Astrocyte (in vitro differentiated cells and primary cell): ENCODE results near the gene OSGEP. TPM values are rescaled to one million over a fixed set of nuclear protein-coding genes. Genes with fewer than 3 reads are reported as not detected.
A peak's percentile ranks its signal among the peaks of the same experiment; 100 is the strongest.

ENCODE experiments used
- DNase-seq: peaks from one replicate; pipeline ENCODE4 v3.0.0-alpha.2; 2010; ENCODE audit warnings: low read depth
- FAIRE-seq: peaks from 2 replicates; lab custom pipeline; 2011; peaks lifted over from hg19 to GRCh38; lab: Jason Lieb, UNC
- H2AFZ ChIP-seq: 2 replicates; pipeline ENCODE4 v1.6.0; 2012; ENCODE audit warnings: low read depth, low read length, inconsistent platforms
- H3K27ac ChIP-seq: 2 replicates; pipeline ENCODE4 v1.5.1; 2011; ENCODE audit warnings: low read depth, low read length, inconsistent platforms
- H3K27me3 ChIP-seq: 2 replicates; pipeline ENCODE4 v1.6.0; 2011; ENCODE audit warnings: low read length, inconsistent platforms; ENCODE audit not compliant: insufficient read depth
- H3K36me3 ChIP-seq: 2 replicates; pipeline ENCODE4 v1.5.1; 2011; ENCODE audit warnings: low read length, inconsistent platforms; ENCODE audit not compliant: insufficient read depth
- H3K4me1 ChIP-seq: 2 replicates; pipeline ENCODE4 v1.5.1; 2011; ENCODE audit warnings: low read length, inconsistent platforms; ENCODE audit not compliant: insufficient read depth
- H3K4me2 ChIP-seq: 2 replicates; pipeline ENCODE4 v1.6.0; 2012; ENCODE audit warnings: low read length, inconsistent platforms
- H3K4me3 ChIP-seq: 2 replicates; pipeline ENCODE4 v1.5.1; 2011; ENCODE audit warnings: low read depth, mild to moderate bottlenecking, low read length, inconsistent platforms; ENCODE audit not compliant: insufficient read depth
- H3K79me2 ChIP-seq: 2 replicates; pipeline ENCODE4 v1.6.0; 2012; ENCODE audit warnings: mild to moderate bottlenecking, low read length, inconsistent platforms; ENCODE audit not compliant: insufficient read depth
- H3K9ac ChIP-seq: 2 replicates; pipeline ENCODE4 v1.6.0; 2012; ENCODE audit warnings: mild to moderate bottlenecking, low read length, inconsistent platforms
- H3K9me3 ChIP-seq: 2 replicates; pipeline ENCODE4 v1.5.1; 2012; ENCODE audit warnings: low read depth, mild to moderate bottlenecking, low read length, inconsistent platforms; ENCODE audit not compliant: insufficient read depth
- H4K20me1 ChIP-seq: 2 replicates; pipeline ENCODE4 v1.6.0; 2012; ENCODE audit warnings: low read length, inconsistent platforms; ENCODE audit not compliant: insufficient read depth
- H3K27ac Mint-ChIP-seq: one replicate; pipeline ENCODE4 v1.8.0; 2021; ENCODE audit warnings: mild to moderate bottlenecking, mixed read lengths; ENCODE audit not compliant: unreplicated experiment
- H3K27me3 Mint-ChIP-seq: one replicate; pipeline ENCODE4 v1.8.0; 2021; ENCODE audit warnings: low read depth, mixed read lengths; ENCODE audit not compliant: unreplicated experiment
- H3K36me3 Mint-ChIP-seq: one replicate; pipeline ENCODE4 v1.8.0; 2021; ENCODE audit warnings: low read depth, mixed read lengths; ENCODE audit not compliant: unreplicated experiment
- H3K4me1 Mint-ChIP-seq: one replicate; pipeline ENCODE4 v1.8.0; 2021; ENCODE audit warnings: low read depth, mixed read lengths; ENCODE audit not compliant: unreplicated experiment
- H3K4me3 Mint-ChIP-seq: one replicate; pipeline ENCODE4 v1.8.0; 2021; ENCODE audit warnings: mild to moderate bottlenecking, moderate library complexity, mixed read lengths; ENCODE audit not compliant: unreplicated experiment
- H3K9me3 Mint-ChIP-seq: one replicate; pipeline ENCODE4 v1.8.0; 2021; ENCODE audit warnings: mild to moderate bottlenecking, mixed read lengths; ENCODE audit not compliant: unreplicated experiment
- EZH2 ChIP-seq: IDR thresholded peaks from 2 replicates; pipeline ENCODE4 v1.6.1; 2012; ENCODE audit warnings: mild to moderate bottlenecking, low read length, inconsistent platforms; ENCODE audit not compliant: insufficient read depth
- total RNA-seq: library from RNA; stranded (reverse); gene quantifications from 2 replicates; pipeline ENCODE4 v1.2.1, GENCODE V29; 2021
- TF ChIP-seq, protein P1 (sequence below): IDR thresholded peaks from 2 replicates; pipeline ENCODE4 v1.5.1; 2011; ENCODE audit warnings: low read depth, mild to moderate bottlenecking, inconsistent platforms, low read length, moderate library complexity; ENCODE audit not compliant: insufficient read depth

The OSGEP gene
- total RNA-seq, 1 donor from 2014 or later, result 23.0 TPM

DNA sequence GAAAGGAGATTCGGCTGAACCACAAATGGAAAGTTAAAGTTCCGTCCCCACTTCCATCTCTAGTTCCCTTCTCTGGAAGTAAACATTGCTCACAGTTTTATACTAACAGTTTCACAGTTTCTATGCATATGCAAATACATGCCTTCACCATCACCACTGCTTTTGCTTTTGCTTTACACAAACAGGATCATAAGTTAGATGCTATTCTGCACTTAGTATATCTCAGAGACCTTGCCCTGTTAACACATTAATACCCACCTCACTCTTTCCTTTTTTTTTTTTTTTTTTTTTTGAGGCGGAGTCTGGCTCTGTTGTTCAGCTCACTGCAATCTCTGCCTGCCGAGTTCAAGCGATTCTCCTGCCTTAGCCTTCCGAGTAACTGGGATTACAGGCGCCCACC, 42.2 kb downstream of the OSGEP start:
- Mint-ChIP-seq H3K9me3 (no peaks in the 10 kb centered on the region), H3K4me1 (peaks cover 14% of the 10 kb centered on the region), H3K4me3 (peak overlapping the region; percentile 97), H3K27me3 (no peaks in the 10 kb centered on the region), H3K36me3 (peaks cover 7% of the 10 kb centered on the region), H3K27ac (peak overlapping the region; percentile 99)
- FAIRE-seq (no peak), DNase-seq (no peak)
- Histone ChIP-seq H3K27ac (peak overlapping the region; percentile 84), H3K4me1 (peaks cover 4% of the 10 kb centered on the region), H3K27me3 (no peaks in the 10 kb centered on the region), H3K9ac (peak overlapping the region; percentile 89), H3K4me2 (peak overlapping the region; percentile 93), H3K36me3 (peaks cover 10% of the 10 kb centered on the region), H4K20me1 (peaks cover 21% of the 10 kb centered on the region), H3K79me2 (peaks cover 31% of the 10 kb centered on the region), H3K9me3 (no peaks in the 10 kb centered on the region), H3K4me3 (peak overlapping the region; percentile 77), H2AFZ (no peak overlapping the region)
- TF ChIP-seq, protein P1, sequence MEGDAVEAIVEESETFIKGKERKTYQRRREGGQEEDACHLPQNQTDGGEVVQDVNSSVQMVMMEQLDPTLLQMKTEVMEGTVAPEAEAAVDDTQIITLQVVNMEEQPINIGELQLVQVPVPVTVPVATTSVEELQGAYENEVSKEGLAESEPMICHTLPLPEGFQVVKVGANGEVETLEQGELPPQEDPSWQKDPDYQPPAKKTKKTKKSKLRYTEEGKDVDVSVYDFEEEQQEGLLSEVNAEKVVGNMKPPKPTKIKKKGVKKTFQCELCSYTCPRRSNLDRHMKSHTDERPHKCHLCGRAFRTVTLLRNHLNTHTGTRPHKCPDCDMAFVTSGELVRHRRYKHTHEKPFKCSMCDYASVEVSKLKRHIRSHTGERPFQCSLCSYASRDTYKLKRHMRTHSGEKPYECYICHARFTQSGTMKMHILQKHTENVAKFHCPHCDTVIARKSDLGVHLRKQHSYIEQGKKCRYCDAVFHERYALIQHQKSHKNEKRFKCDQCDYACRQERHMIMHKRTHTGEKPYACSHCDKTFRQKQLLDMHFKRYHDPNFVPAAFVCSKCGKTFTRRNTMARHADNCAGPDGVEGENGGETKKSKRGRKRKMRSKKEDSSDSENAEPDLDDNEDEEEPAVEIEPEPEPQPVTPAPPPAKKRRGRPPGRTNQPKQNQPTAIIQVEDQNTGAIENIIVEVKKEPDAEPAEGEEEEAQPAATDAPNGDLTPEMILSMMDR, result no peak
- no peak for TF ChIP-seq EZH2

- no peak overlapping the region for H3K4me3 ChIP-seq
- Mint-ChIP-seq H3K9me3 (no peaks in the 10 kb centered on the region), H3K27me3 (no peaks in the 10 kb centered on the region), H3K4me3 (peak overlapping the region; percentile 28), H3K36me3 (peaks cover 26% of the 10 kb centered on the region), H3K4me1 (peaks cover 14% of the 10 kb centered on the region), H3K27ac (peak overlapping the region; percentile 72)
- H4K20me1 ChIP-seq, result peaks cover 40% of the 10 kb centered on the region
- no peak for FAIRE-seq
- TF ChIP-seq, protein P1, result no peak
- no peak for TF ChIP-seq EZH2
- H3K27me3 ChIP-seq, result no peaks in the 10 kb centered on the region
- DNase-seq, result peak; percentile 22
- H3K4me1 ChIP-seq, result peaks cover 4% of the 10 kb centered on the region
- no peaks in the 10 kb centered on the region for H3K9me3 ChIP-seq
- H3K36me3 ChIP-seq, result peaks cover 37% of the 10 kb centered on the region
- peaks cover 40% of the 10 kb centered on the region for H3K79me2 ChIP-seq
- no peak overlapping the region for H2AFZ ChIP-seq
- H3K4me2 ChIP-seq, result peak overlapping the region; percentile 61
- no peak overlapping the region for H3K9ac ChIP-seq
- H3K27ac ChIP-seq, result no peak overlapping the region
Measured at GRCh38 chr14:20409226-20409625, 45.4 kb downstream of the OSGEP start.

GRCh38 chr14:20403521-20403920, 51.1 kb downstream of the OSGEP start:
- peaks cover 28% of the 10 kb centered on the region for H4K20me1 ChIP-seq
- peaks cover 40% of the 10 kb centered on the region for H3K36me3 Mint-ChIP-seq
- no peak for TF ChIP-seq EZH2
- TF ChIP-seq, protein P1, result no peak

More at GRCh38 chr14:20403521-20403920, 51.1 kb downstream of the OSGEP start:
- H3K9me3 ChIP-seq, result no peaks in the 10 kb centered on the region
- DNase-seq (no peak), FAIRE-seq (no peak)
- no peak overlapping the region for H3K9ac ChIP-seq
- Mint-ChIP-seq H3K4me3 (no peak overlapping the region), H3K27me3 (no peaks in the 10 kb centered on the region), H3K9me3 (no peaks in the 10 kb centered on the region), H3K27ac (no peak overlapping the region), H3K4me1 (peaks cover 18% of the 10 kb centered on the region)
- no peaks in the 10 kb centered on the region for H3K27me3 ChIP-seq
- H3K36me3 ChIP-seq, result peaks cover 44% of the 10 kb centered on the region
- peaks cover 7% of the 10 kb centered on the region for H3K4me1 ChIP-seq
- H2AFZ ChIP-seq, result no peak overlapping the region
- no peak overlapping the region for H3K27ac ChIP-seq
- H3K4me2 ChIP-seq, result no peak overlapping the region
- H3K4me3 ChIP-seq, result no peak overlapping the region
- H3K79me2 ChIP-seq, result peaks cover 14% of the 10 kb centered on the region
